H9 (cell line): ENCODE results near the gene ADARB2. TPM values are rescaled to one million over a fixed set of nuclear protein-coding genes. Genes with fewer than 3 reads are reported as not detected.

Experiments
- DNase-seq: peaks from one replicate; pipeline ENCODE4 v3.0.0-alpha.2; 2017
- H2AFZ ChIP-seq: one replicate; pipeline ENCODE4 v1.6.1; 2013; ENCODE audit warnings: mild to moderate bottlenecking, low read length, control low read depth, moderate library complexity
- H2AK5ac ChIP-seq: 2 replicates; pipeline ENCODE4 v1.6.1; 2013; ENCODE audit warnings: low read length, control low read depth, mixed read lengths; ENCODE audit not compliant: insufficient read length
- H2BK120ac ChIP-seq: one replicate; pipeline ENCODE4 v1.6.1; 2013; ENCODE audit warnings: low read depth, mild to moderate bottlenecking, low read length, control low read depth, inconsistent platforms; ENCODE audit not compliant: poor library complexity, severe bottlenecking
- H2BK12ac ChIP-seq: 2 replicates; pipeline ENCODE4 v1.6.1; 2013; ENCODE audit warnings: low read length, control low read depth, mixed read lengths, low read depth; ENCODE audit not compliant: insufficient read length
- H2BK15ac ChIP-seq: 2 replicates; pipeline ENCODE4 v1.6.1; 2013; ENCODE audit warnings: low read depth, low read length, control low read depth
- H2BK20ac ChIP-seq: one replicate; pipeline ENCODE4 v1.6.1; 2013; ENCODE audit warnings: low read depth, mild to moderate bottlenecking, low read length, control low read depth, inconsistent platforms; ENCODE audit not compliant: poor library complexity, severe bottlenecking
- H2BK5ac ChIP-seq: 2 replicates; pipeline ENCODE4 v1.6.1; 2013; ENCODE audit warnings: low read length, control low read depth, mixed read lengths; ENCODE audit not compliant: insufficient read length
- H3K14ac ChIP-seq: 2 replicates; pipeline ENCODE4 v1.6.1; 2013; ENCODE audit warnings: low read length, control low read depth; ENCODE audit not compliant: insufficient read depth
- H3K18ac ChIP-seq: 2 replicates; pipeline ENCODE4 v1.6.1; 2013; ENCODE audit warnings: low read depth, mild to moderate bottlenecking, mixed read lengths, low read length, control low read depth; ENCODE audit not compliant: insufficient read length
- H3K23ac ChIP-seq: 2 replicates; pipeline ENCODE4 v1.6.1; 2013; ENCODE audit warnings: low read length, control low read depth, mixed read lengths, low read depth; ENCODE audit not compliant: insufficient read length
- H3K23me2 ChIP-seq: 2 replicates; pipeline ENCODE4 v1.6.1; 2013; ENCODE audit warnings: low read depth, mild to moderate bottlenecking, mixed read lengths, low read length, control low read depth; ENCODE audit not compliant: insufficient read length, poor library complexity, severe bottlenecking
- H3K27ac ChIP-seq: 2 replicates; pipeline ENCODE4 v1.5.1; 2013; ENCODE audit warnings: low read length, control low read depth, mixed read lengths, low read depth; ENCODE audit not compliant: insufficient read length
- H3K27me3 ChIP-seq: 2 replicates; pipeline ENCODE4 v1.6.1; 2013; ENCODE audit warnings: low read length, control low read depth, inconsistent platforms; ENCODE audit not compliant: insufficient read depth
- H3K4ac ChIP-seq: 2 replicates; pipeline ENCODE4 v1.6.1; 2013; ENCODE audit warnings: low read depth, mild to moderate bottlenecking, control low read depth, inconsistent platforms, low read length, moderate library complexity
- H3K4me1 ChIP-seq: 2 replicates; pipeline ENCODE4 v1.6.1; 2013; ENCODE audit warnings: low read length, control low read depth, inconsistent platforms; ENCODE audit not compliant: insufficient read depth
- H3K4me2 ChIP-seq: 2 replicates; pipeline ENCODE4 v1.6.1; 2013; ENCODE audit warnings: low read length, control low read depth, mixed read lengths; ENCODE audit not compliant: insufficient read length, insufficient read depth
- H3K56ac ChIP-seq: 2 replicates; pipeline ENCODE4 v1.6.1; 2013; ENCODE audit warnings: low read depth, mild to moderate bottlenecking, mixed read lengths, low read length, control low read depth; ENCODE audit not compliant: insufficient read length
- H3K79me1 ChIP-seq: 2 replicates; pipeline ENCODE4 v1.6.1; 2013; ENCODE audit warnings: low read depth, mild to moderate bottlenecking, moderate library complexity, low read length, control low read depth, inconsistent platforms; ENCODE audit not compliant: insufficient read depth, poor library complexity, severe bottlenecking
- H3K79me2 ChIP-seq: 2 replicates; pipeline ENCODE4 v1.6.1; 2013; ENCODE audit warnings: low read length, control low read depth, inconsistent platforms; ENCODE audit not compliant: insufficient read depth
- H3K9ac ChIP-seq: 2 replicates; pipeline ENCODE4 v1.6.1; 2013; ENCODE audit warnings: low read length, control low read depth, mixed read lengths; ENCODE audit not compliant: insufficient read length; ENCODE audit errors: extremely low read depth
- H3K9me3 ChIP-seq: one replicate; pipeline ENCODE4 v1.6.1; 2013; ENCODE audit warnings: low read depth, low read length, inconsistent platforms; ENCODE audit not compliant: control insufficient read depth
- H3T11ph ChIP-seq: one replicate; pipeline ENCODE4 v1.6.1; 2013; ENCODE audit warnings: mild to moderate bottlenecking, low read length, control low read depth, inconsistent platforms
- H4K20me1 ChIP-seq: one replicate; pipeline ENCODE4 v1.6.1; 2013; ENCODE audit not compliant: control insufficient read depth, insufficient read length, insufficient read depth
- H4K5ac ChIP-seq: 2 replicates; pipeline ENCODE4 v1.6.1; 2013; ENCODE audit warnings: low read depth, mild to moderate bottlenecking, mixed read lengths, low read length, control low read depth; ENCODE audit not compliant: insufficient read length
- H4K8ac ChIP-seq: replicated peaks from 2 replicates; pipeline ENCODE4 v1.6.1; 2013; ENCODE audit warnings: low read length, control low read depth, mixed read lengths, low read depth; ENCODE audit not compliant: insufficient read length
- H4K91ac ChIP-seq: 2 replicates; pipeline ENCODE4 v1.6.1; 2013; ENCODE audit warnings: low read depth, mild to moderate bottlenecking, moderate library complexity, mixed read lengths, low read length, control low read depth; ENCODE audit not compliant: insufficient read length
- H3K27ac Mint-ChIP-seq, 3 experiments: 2 replicates in 2 of 3; 3 replicates in 1 of 3; pipeline ENCODE4 v1.8.0; 2020 to 2021; ENCODE audit warnings: mixed read lengths in 3 of 3, mild to moderate bottlenecking in 1 of 3, moderate library complexity in 1 of 3
- H3K27me3 Mint-ChIP-seq: 2 replicates; pipeline ENCODE4 v1.8.0; 2021; ENCODE audit warnings: low read depth, mild to moderate bottlenecking, moderate library complexity, mixed read lengths
- H3K36me3 Mint-ChIP-seq, 3 experiments: 2 replicates in 2 of 3; 3 replicates in 1 of 3; pipeline ENCODE4 v1.8.0; 2020 to 2021; ENCODE audit warnings: low read depth in 3 of 3, mixed read lengths in 3 of 3; ENCODE audit not compliant: insufficient read depth in 1 of 3
- H3K4me1 Mint-ChIP-seq, 2 experiments: 2 replicates each; pipeline ENCODE4 v1.8.0; 2020; ENCODE audit warnings: mixed read lengths in 2 of 2
- H3K4me3 Mint-ChIP-seq, 2 experiments: 2 replicates in 1 of 2; 3 replicates in 1 of 2; pipeline ENCODE4 v1.8.0; 2020 to 2021; ENCODE audit warnings: mild to moderate bottlenecking in 2 of 2, mixed read lengths in 2 of 2, moderate library complexity in 1 of 2
- H3K9me3 Mint-ChIP-seq, 2 experiments: 2 replicates in 1 of 2; 3 replicates in 1 of 2; pipeline ENCODE4 v1.8.0; 2020; ENCODE audit warnings: mild to moderate bottlenecking in 2 of 2, mixed read lengths in 2 of 2, moderate library complexity in 1 of 2
- CTCF ChIP-seq: fragments of 200-600 bp; sonication (generic); conservative IDR thresholded peaks from 3 replicates; pipeline ENCODE4 v1.8.0; 2021; ENCODE audit warnings: antibody characterized with exemption, mild to moderate bottlenecking
- WGBS: extraction: QIAGEN DNeasy Blood & Tissue Kit; methylation state at CpG from one replicate; pipeline ENCODE4 v1.1.7; 2013; ENCODE audit warnings: missing lambda C conversion rate, low lambda C conversion rate, mixed read lengths; ENCODE audit not compliant: insufficient read length; ENCODE audit errors: extremely low coverage; 5-methylcytosine and 5-hydroxymethylcytosine counted together
- total RNA-seq: library from RNA; stranded (reverse); gene quantifications from 2 replicates; pipeline ENCODE4 v1.2.1, GENCODE V29; 2021

The ADARB2 gene
- total RNA-seq, 1 experiment from 2014 or later: 0.87 TPM

GRCh38 chr10:1272079-1272776 is 465.1 kb downstream of the ADARB2 start:
- no peak overlapping the region for H3K27ac Mint-ChIP-seq
- Histone ChIP-seq H2AFZ (no peak overlapping the region), H3K9ac (no peak overlapping the region)

More at GRCh38 chr10:1272079-1272776, 465.1 kb downstream of the ADARB2 start:
- Histone ChIP-seq H3K27me3 (no peaks in the 10 kb centered on the region), H3K23ac (no peak overlapping the region), H3T11ph (no peak overlapping the region), H3K14ac (no peak overlapping the region), H3K56ac (no peak overlapping the region), H2AK5ac (no peak overlapping the region), H3K9me3 (no peaks in the 10 kb centered on the region), H3K4me1 (no peaks in the 10 kb centered on the region; the same call in 1 of the 2 replicates), H4K8ac (no peak overlapping the region), H3K23me2 (peaks cover 2% of the 10 kb centered on the region), H2BK15ac (no peak overlapping the region), H3K27ac (no peak overlapping the region), H2BK120ac (no peak overlapping the region), H4K5ac (no peak overlapping the region), H2BK20ac (no peak overlapping the region), H3K4ac (no peak overlapping the region), H3K4me2 (no peak overlapping the region), H3K18ac (no peak overlapping the region), H3K79me1 (no peaks in the 10 kb centered on the region), H2BK12ac (no peak overlapping the region), H4K91ac (no peak overlapping the region), H3K79me2 (no peaks in the 10 kb centered on the region), H2BK5ac (no peak overlapping the region), H4K20me1 (no peaks in the 10 kb centered on the region)
- Mint-ChIP-seq H3K36me3 (no peaks in the 10 kb centered on the region), H3K4me1 (peaks cover 11 to 12% of the 10 kb centered on the region in 2 experiments), H3K27me3 (peaks cover 5% of the 10 kb centered on the region), H3K4me3 (no peak overlapping the region), H3K9me3 (peaks cover 0 to 2% of the 10 kb centered on the region in 2 experiments; a peak in 2 of 5 replicates)
- TF ChIP-seq CTCF: no peak
- DNase-seq: no peak
- WGBS: no CpG with 5 or more reads among the region's 12 CpGs
